OCI-LY7 (cell line): Measurements from ENCODE around the gene SLC1A7.

Source experiments
- EZH2phosphoT487 ChIP-seq: fragments of 200-600 bp; sonication (generic); IDR thresholded peaks from 2 replicates; pipeline ENCODE4 v1.6.1; 2018; ENCODE audit warnings: low read depth, borderline replicate concordance, mild to moderate bottlenecking, mixed run types, antibody characterized with exemption, low read length, moderate library complexity, mixed read lengths
- TF ChIP-seq, protein P1 (sequence below): fragments of 200-600 bp; sonication (generic); conservative IDR thresholded peaks from 2 replicates; pipeline ENCODE4 v1.5.1; 2014; ENCODE audit warnings: mild to moderate bottlenecking, antibody characterized with exemption, low read length, moderate library complexity, mixed read lengths

- TF ChIP-seq, protein P1, sequence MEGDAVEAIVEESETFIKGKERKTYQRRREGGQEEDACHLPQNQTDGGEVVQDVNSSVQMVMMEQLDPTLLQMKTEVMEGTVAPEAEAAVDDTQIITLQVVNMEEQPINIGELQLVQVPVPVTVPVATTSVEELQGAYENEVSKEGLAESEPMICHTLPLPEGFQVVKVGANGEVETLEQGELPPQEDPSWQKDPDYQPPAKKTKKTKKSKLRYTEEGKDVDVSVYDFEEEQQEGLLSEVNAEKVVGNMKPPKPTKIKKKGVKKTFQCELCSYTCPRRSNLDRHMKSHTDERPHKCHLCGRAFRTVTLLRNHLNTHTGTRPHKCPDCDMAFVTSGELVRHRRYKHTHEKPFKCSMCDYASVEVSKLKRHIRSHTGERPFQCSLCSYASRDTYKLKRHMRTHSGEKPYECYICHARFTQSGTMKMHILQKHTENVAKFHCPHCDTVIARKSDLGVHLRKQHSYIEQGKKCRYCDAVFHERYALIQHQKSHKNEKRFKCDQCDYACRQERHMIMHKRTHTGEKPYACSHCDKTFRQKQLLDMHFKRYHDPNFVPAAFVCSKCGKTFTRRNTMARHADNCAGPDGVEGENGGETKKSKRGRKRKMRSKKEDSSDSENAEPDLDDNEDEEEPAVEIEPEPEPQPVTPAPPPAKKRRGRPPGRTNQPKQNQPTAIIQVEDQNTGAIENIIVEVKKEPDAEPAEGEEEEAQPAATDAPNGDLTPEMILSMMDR: no peak
- no peak for TF ChIP-seq EZH2phosphoT487
Observed at GRCh38 chr1:53148123-53148522, 5.7 kb upstream of the SLC1A7 start.
